Astrocyte of the cerebellum (primary cell): ENCODE results near the gene PDE6A.

ENCODE experiments used
- DNase-seq: peaks from one replicate; pipeline ENCODE4 v3.0.0-alpha.2; 2011; ENCODE audit warnings: low read depth
- H3K4me3 ChIP-seq: 2 replicates; pipeline ENCODE4 v1.5.1; 2011; ENCODE audit warnings: mild to moderate bottlenecking, low read depth, low read length, moderate library complexity
- in situ Hi-C: cut with HindIII; loops from 2 replicates; pipeline ENCODE4 v1.10.0; 2017; ENCODE audit warnings: low sequenced_read_pairs
- TF ChIP-seq, protein P1 (sequence below): IDR thresholded peaks from 2 replicates; pipeline ENCODE4 v1.5.1; 2012; ENCODE audit warnings: low read length, low read depth, moderate library complexity, mild to moderate bottlenecking; ENCODE audit errors: missing control alignments

The PDE6A gene

GRCh38 chr5:149931992-149932436, 12.6 kb downstream of the PDE6A start:
- no peak for DNase-seq
- TF ChIP-seq, protein P1, sequence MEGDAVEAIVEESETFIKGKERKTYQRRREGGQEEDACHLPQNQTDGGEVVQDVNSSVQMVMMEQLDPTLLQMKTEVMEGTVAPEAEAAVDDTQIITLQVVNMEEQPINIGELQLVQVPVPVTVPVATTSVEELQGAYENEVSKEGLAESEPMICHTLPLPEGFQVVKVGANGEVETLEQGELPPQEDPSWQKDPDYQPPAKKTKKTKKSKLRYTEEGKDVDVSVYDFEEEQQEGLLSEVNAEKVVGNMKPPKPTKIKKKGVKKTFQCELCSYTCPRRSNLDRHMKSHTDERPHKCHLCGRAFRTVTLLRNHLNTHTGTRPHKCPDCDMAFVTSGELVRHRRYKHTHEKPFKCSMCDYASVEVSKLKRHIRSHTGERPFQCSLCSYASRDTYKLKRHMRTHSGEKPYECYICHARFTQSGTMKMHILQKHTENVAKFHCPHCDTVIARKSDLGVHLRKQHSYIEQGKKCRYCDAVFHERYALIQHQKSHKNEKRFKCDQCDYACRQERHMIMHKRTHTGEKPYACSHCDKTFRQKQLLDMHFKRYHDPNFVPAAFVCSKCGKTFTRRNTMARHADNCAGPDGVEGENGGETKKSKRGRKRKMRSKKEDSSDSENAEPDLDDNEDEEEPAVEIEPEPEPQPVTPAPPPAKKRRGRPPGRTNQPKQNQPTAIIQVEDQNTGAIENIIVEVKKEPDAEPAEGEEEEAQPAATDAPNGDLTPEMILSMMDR, result no peak
- in situ Hi-C loops, result no loop called here
- H3K4me3 ChIP-seq, result no peak overlapping the region

DNA sequence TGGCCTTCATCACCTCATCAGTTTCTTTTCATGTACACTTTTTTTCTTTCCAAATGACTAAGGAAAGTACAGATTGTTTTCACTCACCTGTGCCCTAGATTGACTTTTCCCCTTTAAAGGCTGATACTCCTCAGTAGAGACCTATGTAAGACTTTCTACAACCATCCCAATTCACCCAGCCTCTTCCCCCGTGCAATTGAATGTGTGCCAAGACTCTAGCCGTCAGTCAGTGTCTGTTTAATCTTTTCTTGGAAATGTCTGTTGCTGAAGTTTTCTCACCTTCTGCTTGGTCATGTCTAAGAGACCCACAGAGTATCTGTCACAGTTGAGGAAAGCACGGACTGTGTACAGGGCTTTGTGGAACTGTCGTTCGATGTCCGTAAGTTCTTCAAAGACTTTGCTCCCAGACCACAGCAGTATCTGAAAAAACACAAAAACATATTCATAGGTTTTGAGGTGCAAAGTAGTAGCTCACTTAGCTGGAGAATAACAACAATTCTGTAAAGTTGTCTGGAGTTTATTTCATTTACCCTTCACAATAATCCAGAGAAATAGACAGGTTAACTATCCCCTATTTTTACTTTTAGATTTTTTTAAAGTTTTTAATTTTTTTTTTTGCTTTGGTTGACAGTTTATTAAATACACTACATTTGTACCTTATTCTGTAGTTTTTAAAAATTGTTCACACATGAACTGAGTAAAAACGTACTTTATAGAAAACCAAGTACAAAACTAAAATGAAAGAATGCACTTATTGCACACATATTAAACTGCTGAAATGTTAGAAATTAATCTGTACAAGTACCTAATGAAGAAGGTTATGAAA, 13.6 kb downstream of the PDE6A start:
- H3K4me3 ChIP-seq, result no peak overlapping the region
- DNase-seq, result no peak
- TF ChIP-seq, protein P1, result no peak
- in situ Hi-C loops, result no loop called here

DNA sequence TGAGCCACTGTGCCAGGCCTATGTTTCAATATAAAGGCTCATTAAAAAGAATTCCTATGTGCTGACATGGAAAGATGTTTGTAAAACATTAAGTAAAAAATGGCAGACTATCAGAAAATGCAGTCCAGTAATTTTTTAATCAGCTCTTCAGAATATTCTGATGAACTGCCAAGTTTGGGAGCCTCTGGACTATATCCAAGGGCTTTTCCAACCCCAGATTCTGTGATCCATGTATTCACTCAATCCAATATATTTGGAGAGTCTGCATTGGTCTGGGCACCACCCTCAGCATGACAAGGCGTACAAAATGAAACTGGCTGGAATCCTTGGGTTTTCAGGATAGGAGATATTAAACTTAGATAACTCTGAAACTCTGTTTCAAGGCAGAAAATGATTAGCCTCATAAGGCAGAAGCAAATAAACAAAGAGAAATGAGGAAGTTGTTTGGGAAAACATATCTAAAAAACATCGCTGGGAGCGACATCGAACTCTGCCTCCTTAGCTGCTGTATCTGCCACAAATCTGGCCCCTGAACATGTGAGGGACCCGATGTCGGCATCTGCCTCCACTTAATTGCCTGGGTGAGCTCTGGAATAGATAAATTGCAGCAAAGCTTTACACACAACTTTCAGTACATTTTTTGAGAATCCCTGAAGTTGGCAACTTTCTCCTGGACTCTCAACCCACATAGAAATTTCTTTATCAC, 14.4 kb downstream of the PDE6A start:
- in situ Hi-C loops, result no loop called here
- no peak for DNase-seq
- TF ChIP-seq, protein P1, result no peak
- H3K4me3 ChIP-seq, result no peak overlapping the region

DNA sequence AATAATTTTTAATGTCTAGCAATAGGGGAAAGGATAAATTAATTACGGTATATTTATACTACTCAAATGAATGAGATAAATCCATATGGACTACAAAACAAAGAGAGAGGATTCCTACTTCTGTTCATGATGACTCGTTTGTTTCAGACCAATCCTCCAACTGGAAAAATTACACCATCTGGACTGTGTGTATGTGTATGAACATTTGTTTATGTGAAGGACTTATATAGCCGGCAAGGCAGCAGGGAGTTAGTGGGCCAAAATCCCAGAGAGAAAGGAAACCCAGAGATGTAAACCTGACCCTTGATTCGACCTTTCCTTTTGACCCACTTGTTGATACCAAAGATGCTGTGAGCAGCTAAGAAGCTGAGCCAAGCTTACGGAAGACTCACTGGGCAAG, 20.1 kb downstream of the PDE6A start:
- no peak for DNase-seq
- in situ Hi-C loops, result no loop called here
- H3K4me3 ChIP-seq, result no peak overlapping the region
- TF ChIP-seq, protein P1, result no peak

- in situ Hi-C loops, result no loop called here
- TF ChIP-seq, protein P1, result no peak
- no peak for DNase-seq
Measured at GRCh38 chr5:149922950-149923349, 21.6 kb downstream of the PDE6A start.

GRCh38 chr5:149921597-149921996, 23.0 kb downstream of the PDE6A start:
- in situ Hi-C loops, result no loop called here

More at GRCh38 chr5:149922950-149923349, 21.6 kb downstream of the PDE6A start:
- H3K4me3 ChIP-seq, result no peak overlapping the region

More at GRCh38 chr5:149921597-149921996, 23.0 kb downstream of the PDE6A start:
- DNase-seq, result no peak
- TF ChIP-seq, protein P1, result no peak
- H3K4me3 ChIP-seq, result no peak overlapping the region
